GM19455 (cell line): ENCODE measurements around the gene FBXL19.

ENCODE experiments used
- ATAC-seq: cut with Tn5 transposase; IDR thresholded peaks from one replicate; pipeline ENCODE4 v1.9.1; 2021; ENCODE audit not compliant: unreplicated experiment

Gene FBXL19

GRCh38 chr16:30985401-30986128, 62.2 kb downstream of the FBXL19 start:
- no peak for ATAC-seq

GRCh38 chr16:30986129-30986991, 63.0 kb downstream of the FBXL19 start:
- ATAC-seq: no peak

- no peak for ATAC-seq
These were observed 64.3 kb downstream of the FBXL19 start for GRCh38 chr16:30987581-30988190.

- no peak for ATAC-seq
These were observed 66.2 kb downstream of the FBXL19 start for GRCh38 chr16:30989469-30990047.

- ATAC-seq: no peak
These were observed 66.7 kb downstream of the FBXL19 start for GRCh38 chr16:30990105-30990504.

- no peak for ATAC-seq
These were observed 67.7 kb downstream of the FBXL19 start for GRCh38 chr16:30991052-30991451.

GRCh38 chr16:30992276-30992780, 69.0 kb downstream of the FBXL19 start:
- ATAC-seq: no peak

- no peak for ATAC-seq
These were observed 69.8 kb downstream of the FBXL19 start for GRCh38 chr16:30992931-30993816.

GRCh38 chr16:30995927-30996323, 72.6 kb downstream of the FBXL19 start:
- ATAC-seq: no peak

GRCh38 chr16:30996324-30996984, 73.1 kb downstream of the FBXL19 start:
- peak; percentile 15 for ATAC-seq

- ATAC-seq: peak; percentile 66
These were observed 73.8 kb downstream of the FBXL19 start for GRCh38 chr16:30996985-30997724.

GRCh38 chr16:30997725-30998711, 74.6 kb downstream of the FBXL19 start:
- no peak for ATAC-seq
